Activated CD4-positive, alpha-beta T cell treated with anti-CD3 and anti-CD28 coated beads, Interleukin-2, amount 10 ng/mL, durations not matched to agents 24 days and 14 days (primary cell): ENCODE measurements around the gene DAB2IP. TPM values are rescaled to one million over a fixed set of nuclear protein-coding genes. Genes with fewer than 3 reads are reported as not detected.

Experiments used
- DNase-seq: peaks from one replicate; pipeline ENCODE4 v3.0.0; 2022
- H3K27ac Mint-ChIP-seq: one replicate; pipeline ENCODE4 v1.8.0; 2022; ENCODE audit warnings: mild to moderate bottlenecking, mixed read lengths
- H3K27me3 Mint-ChIP-seq: one replicate; pipeline ENCODE4 v1.8.0; 2022; ENCODE audit warnings: mixed read lengths
- H3K36me3 Mint-ChIP-seq: one replicate; pipeline ENCODE4 v1.8.0; 2022; ENCODE audit warnings: low read depth, mild to moderate bottlenecking, mixed read lengths
- H3K4me1 Mint-ChIP-seq: one replicate; pipeline ENCODE4 v1.8.0; 2021; ENCODE audit warnings: mixed read lengths
- H3K4me3 Mint-ChIP-seq: one replicate; pipeline ENCODE4 v1.8.0; 2022; ENCODE audit warnings: mild to moderate bottlenecking, moderate library complexity, mixed read lengths
- H3K9me3 Mint-ChIP-seq: one replicate; pipeline ENCODE4 v1.8.0; 2021; ENCODE audit warnings: mixed read lengths
- intact Hi-C: fragments of 100-400 bp; cut with micrococcal nuclease; formaldehyde crosslinking; loops from one replicate; pipeline ENCODE4 v1.15.1; 2023
- total RNA-seq: library from RNA; stranded (reverse); gene quantifications from 2 replicates; pipeline ENCODE4 v1.2.3, GENCODE V29; 2022

Gene DAB2IP
- total RNA-seq, 1 donor from 2014 or later = not detected

DNA sequence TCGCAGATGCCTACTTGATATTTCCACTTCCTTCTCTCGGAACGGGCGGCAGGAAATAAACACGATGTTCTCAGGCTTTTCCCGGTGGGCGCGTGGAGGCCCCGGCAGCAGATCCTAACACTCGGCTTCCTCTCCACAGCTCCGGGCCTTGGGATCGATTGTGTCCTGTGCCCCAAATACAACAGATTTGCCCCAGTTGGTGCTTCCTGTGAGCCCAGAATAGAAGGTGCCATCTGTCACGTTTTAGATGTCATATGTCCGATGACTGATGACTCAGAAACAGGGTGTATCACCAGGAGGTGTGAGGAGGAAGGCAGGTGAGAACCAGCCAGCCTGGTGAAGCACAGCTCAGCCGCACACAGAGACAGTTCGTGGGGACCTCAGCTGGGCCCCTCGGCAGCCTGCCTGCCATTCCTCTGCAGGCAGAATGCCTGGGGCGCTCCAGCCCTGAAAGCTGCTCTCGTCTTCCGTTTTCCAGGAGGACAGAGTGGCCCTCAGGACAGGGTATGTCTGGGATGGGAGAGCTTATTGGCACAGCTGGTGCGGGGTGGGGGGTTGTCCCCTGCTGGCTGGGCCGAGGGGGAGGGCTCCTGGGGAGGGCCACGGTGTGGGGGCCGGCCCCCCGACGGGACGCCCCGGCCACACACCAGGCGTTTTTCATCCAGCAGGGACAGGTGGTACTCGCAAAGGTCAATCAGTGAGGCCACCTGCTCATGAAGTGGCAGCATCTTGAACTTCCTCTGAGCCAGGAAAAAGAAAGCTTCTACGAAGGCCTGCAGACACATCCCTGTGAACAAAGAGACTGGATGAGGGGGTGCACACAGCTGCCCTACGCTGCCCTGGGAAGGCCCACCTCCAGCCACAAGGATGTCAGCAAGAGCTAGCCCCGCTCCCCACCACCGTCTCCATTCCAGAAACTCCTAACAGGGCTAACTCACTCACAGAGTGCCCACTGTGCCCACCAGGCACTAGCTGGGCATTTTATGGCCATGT lies 171.0 kb downstream of the DAB2IP start:
- Mint-ChIP-seq H3K36me3 (no peaks in the 10 kb centered on the region), H3K4me3 (no peak overlapping the region), H3K27me3 (no peaks in the 10 kb centered on the region), H3K9me3 (no peaks in the 10 kb centered on the region), H3K4me1 (no peaks in the 10 kb centered on the region), H3K27ac (no peak overlapping the region)
- DNase-seq = no peak
- intact Hi-C loops = no loop called here

DNA sequence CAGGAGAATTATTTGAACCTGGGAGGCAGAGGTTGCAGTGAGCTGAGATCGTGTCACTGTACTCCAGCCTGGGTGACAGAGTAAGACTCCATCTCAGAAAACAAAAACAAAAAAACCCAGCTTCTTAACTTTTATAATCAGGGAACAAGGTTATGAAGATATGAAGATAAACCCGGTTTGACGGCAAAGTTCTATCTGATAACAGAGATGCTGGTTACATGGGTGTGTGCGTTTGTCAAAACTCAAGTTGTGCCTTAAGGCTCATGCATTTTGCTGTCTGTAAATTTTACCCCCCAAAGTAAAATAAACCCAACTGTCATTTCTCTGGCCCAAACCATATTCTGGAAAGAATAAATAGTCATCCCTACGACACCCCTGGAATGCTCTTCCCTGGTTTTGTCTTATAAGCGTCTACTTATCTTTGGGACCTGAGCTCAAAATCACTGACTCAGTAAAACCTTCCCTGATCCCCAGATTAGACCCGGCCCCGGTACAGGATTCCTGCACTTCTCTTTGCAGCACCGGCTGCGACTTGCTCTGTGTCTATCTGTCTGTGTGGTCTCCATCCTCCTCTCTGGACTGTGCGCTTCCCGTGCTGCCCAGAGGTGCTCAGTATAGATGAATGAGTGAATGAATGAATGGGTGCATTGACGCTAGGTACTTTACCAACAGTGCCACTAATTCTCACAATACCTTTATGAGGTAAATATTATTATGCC lies 172.2 kb downstream of the DAB2IP start:
- no peaks in the 10 kb centered on the region for H3K4me1 Mint-ChIP-seq
- intact Hi-C loops = no loop called here
- H3K27ac Mint-ChIP-seq = no peak overlapping the region
- no peaks in the 10 kb centered on the region for H3K9me3 Mint-ChIP-seq
- no peak overlapping the region for H3K4me3 Mint-ChIP-seq
- no peaks in the 10 kb centered on the region for H3K27me3 Mint-ChIP-seq
- no peaks in the 10 kb centered on the region for H3K36me3 Mint-ChIP-seq
- no peak for DNase-seq

DNA sequence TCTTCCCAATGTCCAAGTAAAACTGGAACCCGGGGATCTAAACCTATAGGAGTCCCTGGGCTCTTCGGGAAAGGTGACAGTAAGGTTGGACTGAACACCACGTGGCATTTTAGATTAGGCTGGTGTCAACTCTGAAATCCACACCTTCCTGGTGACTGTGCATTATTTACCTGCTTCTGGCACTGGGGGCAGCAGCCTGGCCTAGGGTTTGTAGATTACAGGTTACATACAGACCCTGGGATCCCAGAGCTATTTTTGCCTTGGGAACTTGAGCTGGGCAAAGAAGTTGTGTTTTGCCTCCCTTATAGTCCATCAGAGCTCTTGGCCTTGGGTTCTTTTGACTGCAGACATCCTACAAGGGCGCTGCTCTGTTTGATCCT lies 173.2 kb downstream of the DAB2IP start:
- no peak for DNase-seq
- Mint-ChIP-seq H3K27ac (no peak overlapping the region), H3K9me3 (no peaks in the 10 kb centered on the region), H3K4me3 (no peak overlapping the region), H3K27me3 (no peaks in the 10 kb centered on the region), H3K36me3 (no peaks in the 10 kb centered on the region), H3K4me1 (no peaks in the 10 kb centered on the region)
- intact Hi-C loops = no loop called here

DNA sequence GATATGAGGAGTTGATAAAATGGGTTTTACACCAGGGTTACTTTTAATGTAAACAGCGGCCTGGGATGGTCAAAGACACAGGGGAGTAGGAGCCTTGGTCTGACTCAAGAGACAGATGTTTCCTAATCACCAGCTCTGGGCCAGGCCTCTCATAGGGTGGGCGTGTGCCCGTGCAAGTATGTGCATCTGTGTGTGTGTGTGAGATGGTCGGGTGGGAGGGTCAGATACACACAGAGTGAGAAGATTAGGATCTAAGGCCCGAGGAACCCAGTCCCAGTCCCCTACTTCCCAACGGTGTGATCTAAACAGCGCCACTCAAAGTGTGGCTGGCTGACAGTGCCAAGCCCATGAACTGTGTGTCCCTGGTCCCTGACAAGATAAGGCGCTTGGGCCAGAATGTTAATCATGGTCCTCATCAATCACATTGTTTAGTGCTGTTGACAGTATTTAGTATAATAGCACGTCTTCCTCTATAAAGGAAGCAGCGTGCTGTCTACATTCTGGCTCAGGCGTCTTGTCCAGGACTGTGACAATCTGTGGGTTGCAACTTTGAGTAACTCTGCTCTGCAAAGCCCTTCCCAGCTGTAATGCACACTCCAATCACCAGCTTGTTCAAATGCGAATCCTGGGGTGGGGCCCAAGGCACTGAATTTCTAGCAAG lies 173.7 kb downstream of the DAB2IP start:
- Mint-ChIP-seq H3K27ac (no peak overlapping the region), H3K4me3 (no peak overlapping the region), H3K27me3 (no peaks in the 10 kb centered on the region), H3K4me1 (no peaks in the 10 kb centered on the region), H3K9me3 (no peaks in the 10 kb centered on the region), H3K36me3 (no peaks in the 10 kb centered on the region)
- no peak for DNase-seq
- intact Hi-C loops = no loop called here

DNA sequence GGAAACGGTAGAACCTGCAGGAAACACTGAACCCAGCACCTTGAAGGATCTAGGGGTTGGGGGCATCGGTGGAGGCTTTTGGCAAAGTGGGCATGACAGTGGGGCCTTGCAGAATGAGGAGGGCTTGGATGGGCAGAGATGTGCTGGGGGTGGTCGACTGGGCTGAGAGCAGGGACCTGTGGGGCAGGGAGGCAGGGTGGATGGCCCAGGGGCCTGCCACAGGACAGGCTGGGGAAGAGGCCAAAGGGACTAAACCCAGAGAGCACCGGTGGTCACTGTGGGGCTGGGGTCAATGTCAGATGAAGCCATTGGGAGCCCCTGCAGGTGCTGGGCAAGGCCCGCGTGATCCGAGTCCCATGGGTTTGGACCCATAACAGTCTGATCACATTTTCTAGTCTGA lies 175.3 kb downstream of the DAB2IP start:
- no peak for DNase-seq
- Mint-ChIP-seq H3K9me3 (no peaks in the 10 kb centered on the region), H3K4me1 (no peaks in the 10 kb centered on the region), H3K27me3 (no peaks in the 10 kb centered on the region), H3K27ac (no peak overlapping the region), H3K4me3 (no peak overlapping the region), H3K36me3 (no peaks in the 10 kb centered on the region)
- intact Hi-C loops = no loop called here

DNA sequence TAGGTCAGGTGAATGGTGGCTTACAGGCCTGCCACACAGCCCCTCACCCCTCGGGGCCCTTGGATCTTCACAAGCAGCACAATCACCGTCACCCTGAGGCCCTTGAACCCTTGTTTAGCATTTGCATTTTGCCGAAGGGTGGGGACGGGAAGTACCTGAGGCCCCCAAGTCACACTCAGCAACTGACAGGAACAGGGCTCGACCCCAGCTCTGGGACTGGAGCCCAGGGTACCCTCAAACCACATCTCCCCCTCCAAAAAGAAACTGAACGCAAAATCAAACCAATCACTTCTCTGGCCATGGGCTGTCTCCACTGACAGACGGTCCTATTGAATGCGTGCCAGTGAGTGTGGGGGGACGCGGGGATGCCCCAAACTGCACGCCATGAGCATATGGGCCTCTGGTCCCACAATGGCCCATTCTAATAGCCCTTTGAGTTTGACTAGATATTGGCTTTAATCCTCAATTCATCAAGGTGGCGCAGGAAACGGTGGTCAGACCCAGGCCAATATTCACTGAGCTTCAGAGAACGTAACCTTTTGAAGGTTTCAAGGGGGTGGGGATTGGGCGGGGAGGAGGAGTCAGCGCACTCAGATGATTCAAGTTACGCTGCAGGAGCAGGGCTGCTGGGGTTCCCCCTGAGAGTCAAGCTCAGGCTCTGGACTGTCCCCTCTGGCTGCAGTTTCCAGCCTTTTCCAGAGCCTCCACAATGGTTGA lies 176.0 kb downstream of the DAB2IP start:
- Mint-ChIP-seq H3K9me3 (no peaks in the 10 kb centered on the region), H3K4me3 (no peak overlapping the region)

DNA sequence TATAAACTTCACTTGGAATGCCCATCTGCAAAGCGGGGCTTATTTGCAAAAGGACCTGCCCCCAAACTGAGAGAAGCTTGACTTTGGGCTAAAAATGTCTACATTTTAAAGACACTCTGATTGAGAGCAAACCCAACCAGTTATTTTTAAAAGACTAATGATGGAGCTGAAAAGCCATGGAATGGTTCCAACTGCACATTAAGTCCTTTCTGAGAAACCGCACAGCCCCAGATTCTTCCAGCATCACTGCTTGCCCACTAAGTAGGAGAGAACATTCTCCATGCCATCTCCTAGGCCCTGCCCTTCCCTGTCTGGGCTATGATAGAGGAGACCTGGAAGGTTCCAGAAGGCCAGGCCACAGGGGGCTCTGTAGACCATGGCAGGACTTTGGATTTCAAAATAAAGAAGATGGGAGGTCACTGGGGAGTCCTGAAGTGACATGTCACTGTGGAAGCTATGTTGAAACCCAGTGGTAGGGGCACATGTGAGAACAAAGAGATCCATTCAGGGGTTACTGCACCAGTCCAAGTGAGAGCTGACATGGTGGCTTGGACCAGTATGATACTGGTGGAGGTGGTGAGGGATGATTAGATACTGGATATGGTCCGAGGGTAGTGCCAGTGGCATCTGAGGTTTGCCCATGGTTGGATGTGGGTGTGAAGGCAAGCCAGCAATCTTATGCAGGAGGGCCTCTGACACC lies 179.2 kb downstream of the DAB2IP start:
- no peaks in the 10 kb centered on the region for H3K4me1 Mint-ChIP-seq
- H3K27me3 Mint-ChIP-seq = no peaks in the 10 kb centered on the region
- no peaks in the 10 kb centered on the region for H3K36me3 Mint-ChIP-seq
- intact Hi-C loops = no loop called here
- DNase-seq = no peak
- H3K27ac Mint-ChIP-seq = no peak overlapping the region
- H3K4me3 Mint-ChIP-seq = no peak overlapping the region
- H3K9me3 Mint-ChIP-seq = no peaks in the 10 kb centered on the region

More for the DNA sequence above, 176.0 kb downstream of the DAB2IP start:
- H3K27me3 Mint-ChIP-seq = no peaks in the 10 kb centered on the region
- intact Hi-C loops = no loop called here
- no peak for DNase-seq
- no peaks in the 10 kb centered on the region for H3K4me1 Mint-ChIP-seq
- no peak overlapping the region for H3K27ac Mint-ChIP-seq
- no peaks in the 10 kb centered on the region for H3K36me3 Mint-ChIP-seq

DNA sequence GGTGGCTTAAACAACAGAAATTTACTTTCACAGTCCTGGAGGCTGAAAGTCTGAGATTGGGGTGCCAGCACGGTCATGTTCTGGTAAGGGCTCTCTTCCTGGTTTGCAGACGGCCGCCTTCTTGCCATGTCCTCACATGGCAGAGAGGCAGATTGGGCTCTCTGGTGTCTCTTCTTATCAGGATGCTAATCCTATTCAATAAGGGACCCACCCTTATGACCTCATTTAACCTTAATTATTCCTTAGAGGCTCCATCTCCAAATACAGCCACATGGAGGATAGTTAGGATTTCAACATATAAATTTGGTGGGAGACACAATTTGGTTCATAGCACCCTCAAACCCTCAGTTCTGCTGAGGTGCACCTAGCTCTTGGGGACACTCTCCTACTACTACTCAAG lies 180.4 kb downstream of the DAB2IP start:
- DNase-seq = no peak
- intact Hi-C loops = no loop called here
- no peaks in the 10 kb centered on the region for H3K4me1 Mint-ChIP-seq
- no peak overlapping the region for H3K27ac Mint-ChIP-seq
- H3K4me3 Mint-ChIP-seq = no peak overlapping the region
- H3K36me3 Mint-ChIP-seq = no peaks in the 10 kb centered on the region
- H3K27me3 Mint-ChIP-seq = no peaks in the 10 kb centered on the region
- H3K9me3 Mint-ChIP-seq = no peaks in the 10 kb centered on the region

DNA sequence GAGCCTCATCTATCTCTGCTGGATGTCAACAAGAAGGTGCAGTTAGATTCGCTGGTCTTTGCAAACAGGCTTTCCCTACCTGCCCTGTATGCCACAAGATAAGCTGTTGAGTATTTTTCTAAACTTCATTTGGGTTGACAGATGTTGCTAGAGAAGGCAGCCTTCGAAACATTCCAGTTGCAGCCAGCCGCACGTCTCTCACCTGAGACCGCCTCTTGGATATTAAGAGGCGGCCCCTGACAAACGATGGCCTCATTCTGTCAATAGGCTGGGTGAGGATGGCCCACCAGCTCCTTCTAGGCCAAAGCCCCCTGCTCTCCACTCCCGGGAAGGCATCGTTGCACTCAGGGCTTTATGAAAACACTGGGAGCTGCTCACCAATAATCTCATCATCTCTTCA lies 181.6 kb downstream of the DAB2IP start:
- no peak for DNase-seq
- no peaks in the 10 kb centered on the region for H3K9me3 Mint-ChIP-seq
- H3K27me3 Mint-ChIP-seq = no peaks in the 10 kb centered on the region
- no peaks in the 10 kb centered on the region for H3K4me1 Mint-ChIP-seq
- intact Hi-C loops = no loop called here
- no peak overlapping the region for H3K27ac Mint-ChIP-seq
- no peak overlapping the region for H3K4me3 Mint-ChIP-seq
- H3K36me3 Mint-ChIP-seq = no peaks in the 10 kb centered on the region

Other genes with a start within 250 kb of the DAB2IP start
- 0.14 TPM in 1 of 2 replicates, not detected in the other for gene GGTA1, start 151.8 kb upstream of the DAB2IP start, total RNA-seq